ENCODE measurements around the gene MAGT1. TPM values are rescaled to one million over a fixed set of nuclear protein-coding genes. Genes with fewer than 3 reads are reported as not detected.

MAGT1 gene
- total and polyA plus RNA-seq, 2 experiments from 2014 or later = 50.5 to 58.9 TPM

DNA sequence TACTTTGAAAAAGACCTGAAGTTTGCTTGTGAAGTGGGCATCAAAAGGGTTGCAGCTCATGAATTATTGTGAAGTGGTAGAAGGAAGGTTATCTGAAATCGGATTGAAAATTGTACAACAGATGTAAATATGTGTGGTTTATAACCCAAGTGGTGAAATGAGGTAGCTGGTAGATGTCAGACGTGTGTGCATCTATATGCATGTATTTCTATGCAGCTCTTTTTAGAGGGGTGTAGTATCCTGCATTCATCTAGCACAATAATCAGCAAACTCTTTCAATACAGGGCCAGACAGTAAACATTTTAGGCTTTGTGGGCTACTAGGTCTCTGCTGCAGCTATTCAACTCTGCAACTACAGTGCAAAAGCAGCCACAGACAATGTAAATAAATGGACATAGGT lies 118.6 kb downstream of the MAGT1 start:
- Histone ChIP-seq H3K9ac (no peak overlapping the region), H3K4me1 (ENCODE audit: insufficient read depth) (no peaks in the 10 kb centered on the region), H3K4me2 (ENCODE audit: unreplicated experiment) (no peak overlapping the region), H3F3A (ENCODE audit: insufficient read depth) (no peaks in the 10 kb centered on the region), H4K20me1 (ENCODE audit: insufficient read depth) (no peaks in the 10 kb centered on the region; the same call in 1 of the 2 replicates), H3K9me2 (ENCODE audit: insufficient read depth) (no peaks in the 10 kb centered on the region), H3K79me2 (ENCODE audit: insufficient read depth) (peaks cover 100% of the 10 kb centered on the region), H3K27ac (no peak overlapping the region), H3K27me3 (replicated peaks; ENCODE audit: insufficient read depth) (no peaks in the 10 kb centered on the region), H3K36me3 (ENCODE audit: low read depth) (no peaks in the 10 kb centered on the region), H3K4me3 (no peak overlapping the region), H2AFZ (no peak overlapping the region), H3K9me3 (ENCODE audit: low read depth) (no peaks in the 10 kb centered on the region)
- in situ Hi-C loops (cut with MboI) = no loop called here
- WGBS, 2 experiments (ENCODE audit: low coverage in 1 of 2, low lambda C conversion rate in 2 of 2, missing lambda C conversion rate in 2 of 2) = 94 to 100% methylated on average over 2 of the region's 2 CpGs
- no peak for TF ChIP-seq EZH2phosphoT487 (IDR thresholded peaks at IDR 0.05; ENCODE audit: insufficient read depth, low read depth)
- no peak for TF ChIP-seq EZH2 (IDR thresholded peaks at IDR 0.05; ENCODE audit: insufficient read depth, poor library complexity, severe bottlenecking)
- DNase-seq = no peak

Small RNA genes within 50 kb of the gene (small RNA-seq; reads per million reads assigned to genes)
- gene RN7SL460P (ENCODE audit: low read depth, low replicate concordance) = not detected
- gene RNU6-854P (ENCODE audit: low read depth, low replicate concordance) = not detected

Other genes with a start within 250 kb of the MAGT1 start
- 35.2 and 74.6 TPM in 2 replicates for gene ATRX, start 109.2 kb downstream of the MAGT1 start, total RNA-seq (2014; rRNA removed; shearing (Covaris generic))
- 46.1 and 52.7 TPM in 2 replicates for gene ATRX, start 109.2 kb downstream of the MAGT1 start, polyA plus RNA-seq (2016; fragmentation: Nextera tagmentation; extraction: Ambion mirVana)
- 168 and 209 TPM in 2 replicates for gene COX7B, start 4.0 kb upstream of the MAGT1 start, total RNA-seq (2014; rRNA removed; shearing (Covaris generic))
- 335 and 345 TPM in 2 replicates for gene COX7B, start 4.0 kb upstream of the MAGT1 start, polyA plus RNA-seq (2016; fragmentation: Nextera tagmentation; extraction: Ambion mirVana)
- 6.6 and 8.7 TPM in 2 replicates for gene ATP7A, start 15.3 kb upstream of the MAGT1 start, total RNA-seq (2014; rRNA removed; shearing (Covaris generic))
- gene ATP7A, start 15.3 kb upstream of the MAGT1 start, polyA plus RNA-seq (2016; fragmentation: Nextera tagmentation; extraction: Ambion mirVana) = 3.7 and 4.1 TPM in 2 replicates
- not detected in 2 replicates for gene PGAM4, start 74.2 kb upstream of the MAGT1 start, total RNA-seq (2014; rRNA removed; shearing (Covaris generic))
- not detected in 2 replicates for gene PGAM4, start 74.2 kb upstream of the MAGT1 start, polyA plus RNA-seq (2016; fragmentation: Nextera tagmentation; extraction: Ambion mirVana)
- gene PGK1, start 208.8 kb upstream of the MAGT1 start, total RNA-seq (2014; rRNA removed; shearing (Covaris generic)) = 644 and 818 TPM in 2 replicates
- gene PGK1, start 208.8 kb upstream of the MAGT1 start, polyA plus RNA-seq (2016; fragmentation: Nextera tagmentation; extraction: Ambion mirVana) = 749 and 768 TPM in 2 replicates
- 9.2 and 12.4 TPM in 2 replicates for gene TAF9B, start 244.2 kb upstream of the MAGT1 start, total RNA-seq (2014; rRNA removed; shearing (Covaris generic))
- gene TAF9B, start 244.2 kb upstream of the MAGT1 start, polyA plus RNA-seq (2016; fragmentation: Nextera tagmentation; extraction: Ambion mirVana) = 11.3 and 12.2 TPM in 2 replicates